ENCODE results near the gene GNG11. TPM values are rescaled to one million over a fixed set of nuclear protein-coding genes. Genes with fewer than 3 reads are reported as not detected.
"Not testable (repeated sequence)": the region's sequence is repeated elsewhere in the genome, so short reads cannot be mapped to it uniquely, and the experiment has no call there.

Gene GNG11
- total RNA-seq, 2 experiments from 2014 or later, result not detected

DNA sequence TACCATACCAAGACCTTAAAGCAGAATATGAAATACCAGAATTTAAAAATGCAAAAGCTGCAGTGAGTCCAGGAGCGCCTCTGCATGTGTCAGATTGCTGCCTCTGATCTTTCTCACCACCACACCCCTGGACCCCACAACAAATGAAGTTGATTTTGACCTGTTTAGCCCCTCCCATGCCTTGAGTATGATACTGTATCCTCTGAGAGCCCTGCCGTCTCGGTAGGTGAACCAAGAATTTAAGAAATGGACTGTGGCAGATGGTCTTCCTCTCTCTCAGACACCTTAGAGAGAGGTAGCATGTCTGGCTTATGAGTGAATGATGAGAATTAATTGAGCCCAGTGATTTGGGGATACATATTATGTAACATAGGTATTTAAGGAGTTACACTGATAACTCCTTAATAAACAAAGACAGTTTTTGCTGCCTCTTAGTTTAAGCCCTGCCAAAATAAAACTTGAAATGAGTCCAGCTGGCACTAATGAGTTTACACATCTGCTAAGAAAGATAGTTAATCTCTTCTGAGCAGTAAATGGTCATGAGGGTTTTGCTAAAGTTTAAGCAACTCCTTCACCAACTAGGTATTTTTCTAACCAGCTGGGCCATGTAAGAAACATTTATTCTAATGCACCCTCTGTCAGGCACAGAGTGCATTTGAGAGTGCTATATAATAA, 26.4 kb upstream of the GNG11 start:
- H3K4me1 Mint-ChIP-seq, result peaks cover 3% of the 10 kb centered on the region
- H3K4me3 Mint-ChIP-seq, result no peak overlapping the region
- ATAC-seq (ENCODE audit: low read depth) (no peak), DNase-seq (no peak)
- H3K36me3 Mint-ChIP-seq, result no peaks in the 10 kb centered on the region
- no peak overlapping the region for H3K27ac Mint-ChIP-seq
- peaks cover 39% of the 10 kb centered on the region for H3K27me3 Mint-ChIP-seq
- H3K9me3 Mint-ChIP-seq, result no peaks in the 10 kb centered on the region
- POLR2A ChIA-PET, result no interaction called here

GRCh38 chr7:93895859-93896600, 25.5 kb upstream of the GNG11 start:
- no peaks in the 10 kb centered on the region for H3K9me3 Mint-ChIP-seq
- H3K4me1 Mint-ChIP-seq, result no peaks in the 10 kb centered on the region

DNA sequence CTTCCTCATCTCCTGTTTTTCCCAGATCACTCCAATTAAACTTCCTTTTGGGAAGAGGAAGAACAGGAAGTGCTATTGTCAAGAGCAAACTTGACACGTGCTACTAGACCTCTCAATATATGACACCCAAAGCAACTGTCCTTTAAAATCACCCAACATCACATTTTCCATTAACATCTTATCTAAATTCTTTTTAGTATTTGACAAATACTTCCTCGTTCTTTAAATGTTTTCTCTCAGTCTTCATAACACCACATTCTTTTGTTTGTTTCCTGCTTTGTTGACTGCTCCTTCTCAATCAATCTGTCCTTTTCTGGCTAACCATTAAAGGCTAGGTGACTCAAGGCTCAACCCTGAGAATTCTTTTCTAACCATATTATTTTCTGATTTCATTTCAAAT, 23.9 kb upstream of the GNG11 start:
- Mint-ChIP-seq H3K36me3 (no peaks in the 10 kb centered on the region), H3K27me3 (peaks cover 19% of the 10 kb centered on the region), H3K4me1 (no peaks in the 10 kb centered on the region), H3K27ac (no peak overlapping the region), H3K4me3 (no peak overlapping the region), H3K9me3 (no peaks in the 10 kb centered on the region)
- POLR2A ChIA-PET, result no interaction called here
- no peak for DNase-seq
- ATAC-seq (ENCODE audit: low read depth), result no peak

More at GRCh38 chr7:93895859-93896600, 25.5 kb upstream of the GNG11 start:
- Mint-ChIP-seq H3K27me3 (peaks cover 35% of the 10 kb centered on the region), H3K4me3 (no peak overlapping the region), H3K27ac (no peak overlapping the region), H3K36me3 (no peaks in the 10 kb centered on the region)
- ATAC-seq (ENCODE audit: low read depth) (no peak), DNase-seq (no peak)
- POLR2A ChIA-PET, result no interaction called here

- H3K4me3 Mint-ChIP-seq, result no peak overlapping the region
- H3K27me3 Mint-ChIP-seq, result peaks cover 18% of the 10 kb centered on the region
- H3K36me3 Mint-ChIP-seq, result no peaks in the 10 kb centered on the region
- DNase-seq (no peak), ATAC-seq (ENCODE audit: low read depth) (no peak)
- no peaks in the 10 kb centered on the region for H3K9me3 Mint-ChIP-seq
- no peaks in the 10 kb centered on the region for H3K4me1 Mint-ChIP-seq
- H3K27ac Mint-ChIP-seq, result no peak overlapping the region
- POLR2A ChIA-PET, result no interaction called here
These were observed 18.6 kb upstream of the GNG11 start for GRCh38 chr7:93902777-93903423.

DNA sequence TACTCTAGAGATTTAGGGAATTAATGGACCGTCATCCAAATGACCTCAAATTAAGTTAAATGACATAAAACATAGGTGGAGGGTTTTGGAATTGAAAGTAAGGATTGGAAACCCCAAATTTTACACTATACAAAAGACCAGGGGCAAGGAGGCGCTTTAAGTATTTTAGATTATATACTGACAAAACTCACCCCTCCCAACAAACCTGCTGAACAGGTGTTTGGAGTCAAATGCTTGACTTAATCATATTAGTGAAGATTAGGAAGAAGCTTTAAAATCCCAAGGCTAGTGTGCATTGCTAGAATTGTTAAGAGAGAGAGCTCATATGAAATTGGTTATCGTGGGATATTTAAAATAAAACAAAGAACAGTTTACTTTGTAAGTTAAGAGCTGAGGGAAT, 15.3 kb upstream of the GNG11 start, which contains the start of gene GNGT1:
TSS of gene GNGT1 (plus strand) at position 301 of the 400 bp plus-strand sequence. CDS start 180 bp downstream, outside the sequence.
- H3K27me3 Mint-ChIP-seq, result peaks cover 16% of the 10 kb centered on the region
- H3K9me3 Mint-ChIP-seq, result no peaks in the 10 kb centered on the region
- ATAC-seq (ENCODE audit: low read depth) (no peak), DNase-seq (no peak)
- no peaks in the 10 kb centered on the region for H3K4me1 Mint-ChIP-seq
- no peak within 1 kb of the TSS for H3K4me3 Mint-ChIP-seq
- POLR2A ChIA-PET, result no interaction called here
- no peaks in the 10 kb centered on the region for H3K36me3 Mint-ChIP-seq
- H3K27ac Mint-ChIP-seq, result no peak within 1 kb of the TSS

DNA sequence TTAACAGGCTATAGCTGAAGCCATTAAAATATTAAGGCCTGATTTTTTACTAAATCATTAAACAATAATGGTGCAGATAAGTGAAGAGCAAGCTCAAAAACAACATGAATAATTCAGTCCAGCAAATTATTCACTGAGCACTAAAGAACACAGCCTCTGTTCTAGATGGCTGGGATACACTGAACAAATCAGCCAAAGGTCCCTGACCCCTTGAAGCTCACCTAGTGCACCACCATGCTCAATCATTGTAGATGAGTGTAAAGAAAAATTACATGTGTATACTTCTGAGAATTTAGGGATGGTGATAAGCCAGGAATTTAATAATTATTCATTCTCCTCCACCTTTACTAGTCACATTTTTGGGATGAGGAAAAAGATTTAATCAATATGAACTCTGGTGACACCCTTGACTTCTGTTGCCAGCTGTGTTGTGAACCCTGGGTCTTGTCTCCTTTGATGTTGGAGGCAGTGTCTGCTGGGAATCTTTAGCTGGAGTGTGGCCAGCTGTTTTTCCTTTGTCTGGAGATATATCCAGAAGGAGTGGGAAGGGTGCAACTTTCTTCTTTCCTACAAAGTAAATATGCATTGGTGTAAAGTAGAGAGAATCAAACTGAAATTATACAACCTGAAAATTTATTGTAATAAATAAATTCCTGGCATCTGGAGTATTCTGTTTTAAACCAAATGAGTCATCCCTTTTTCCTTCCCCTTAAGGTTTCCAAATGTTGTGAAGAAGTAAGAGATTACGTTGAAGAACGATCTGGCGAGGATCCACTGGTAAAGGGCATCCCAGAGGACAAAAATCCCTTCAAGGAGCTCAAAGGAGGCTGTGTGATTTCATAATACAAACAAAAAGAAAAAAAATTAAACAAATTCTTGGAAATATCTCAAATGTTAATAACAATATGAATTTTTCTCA, 11.2 kb upstream of the GNG11 start:
- POLR2A ChIA-PET, result no interaction called here
- peaks cover 10% of the 10 kb centered on the region for H3K27me3 Mint-ChIP-seq

GRCh38 chr7:93911242-93911641, 10.3 kb upstream of the GNG11 start:
- POLR2A ChIA-PET; H3K27ac Mint-ChIP-seq; H3K4me1 Mint-ChIP-seq; H3K4me3 Mint-ChIP-seq; H3K36me3 Mint-ChIP-seq; H3K9me3 Mint-ChIP-seq; ATAC-seq (ENCODE audit: low read depth); DNase-seq: not testable (repeated sequence)
- H3K27me3 Mint-ChIP-seq, result peaks cover 12% of the 10 kb centered on the region

More for the DNA sequence above, 11.2 kb upstream of the GNG11 start:
- Mint-ChIP-seq H3K27ac (no peak overlapping the region), H3K36me3 (no peaks in the 10 kb centered on the region), H3K9me3 (peaks cover 1% of the 10 kb centered on the region), H3K4me3 (no peak overlapping the region), H3K4me1 (peaks cover 3% of the 10 kb centered on the region)
- ATAC-seq (ENCODE audit: low read depth), result no peak
- DNase-seq, result no peak

DNA sequence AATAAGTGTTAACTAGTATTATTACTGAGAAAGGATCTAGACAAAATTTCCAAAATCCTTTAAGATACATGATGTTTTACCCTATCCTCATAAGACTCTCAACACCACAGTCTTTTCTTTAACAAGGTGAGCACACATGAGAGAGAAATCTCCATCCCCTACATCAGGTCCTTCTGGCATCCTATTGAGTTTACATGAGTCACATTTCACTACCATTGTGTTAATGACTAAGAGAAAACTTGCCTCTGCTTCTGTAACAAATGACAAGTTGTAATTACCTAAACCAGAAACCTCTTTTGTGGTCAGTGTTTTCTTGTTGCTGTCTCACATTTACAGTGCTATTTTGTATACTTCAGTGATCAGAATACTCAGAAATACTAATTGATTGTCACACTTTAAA, 9.9 kb upstream of the GNG11 start:
- H3K27ac Mint-ChIP-seq; H3K36me3 Mint-ChIP-seq; H3K4me1 Mint-ChIP-seq; DNase-seq; POLR2A ChIA-PET; H3K9me3 Mint-ChIP-seq; ATAC-seq (ENCODE audit: low read depth); H3K4me3 Mint-ChIP-seq: not testable (repeated sequence)
- peaks cover 14% of the 10 kb centered on the region for H3K27me3 Mint-ChIP-seq

DNA sequence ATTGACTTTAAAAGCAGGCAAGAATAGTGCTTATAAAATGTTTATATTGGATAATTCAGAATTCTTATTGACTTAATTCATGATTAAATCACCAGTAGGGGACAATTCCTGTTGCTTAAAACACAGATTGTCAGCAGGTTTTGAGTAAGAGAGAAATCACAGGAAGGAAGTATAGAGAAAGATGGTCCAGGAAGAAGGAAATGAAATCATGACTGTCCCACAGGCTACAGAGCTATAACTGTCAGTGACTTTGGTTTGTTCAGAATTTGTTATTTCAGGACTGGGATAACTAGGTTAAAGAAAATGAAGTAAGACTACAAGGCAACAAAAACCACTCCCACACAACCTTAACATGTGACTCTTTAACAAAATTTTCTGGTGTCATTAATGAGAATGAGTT, 8.3 kb upstream of the GNG11 start:
- peaks cover 19% of the 10 kb centered on the region for H3K27me3 Mint-ChIP-seq
- no peak for DNase-seq
- H3K9me3 Mint-ChIP-seq, result peaks cover 1% of the 10 kb centered on the region
- no peaks in the 10 kb centered on the region for H3K36me3 Mint-ChIP-seq
- no peak for ATAC-seq (ENCODE audit: low read depth)
- H3K4me3 Mint-ChIP-seq, result no peak overlapping the region
- POLR2A ChIA-PET, result no interaction called here
- no peak overlapping the region for H3K27ac Mint-ChIP-seq
- peaks cover 3% of the 10 kb centered on the region for H3K4me1 Mint-ChIP-seq

DNA sequence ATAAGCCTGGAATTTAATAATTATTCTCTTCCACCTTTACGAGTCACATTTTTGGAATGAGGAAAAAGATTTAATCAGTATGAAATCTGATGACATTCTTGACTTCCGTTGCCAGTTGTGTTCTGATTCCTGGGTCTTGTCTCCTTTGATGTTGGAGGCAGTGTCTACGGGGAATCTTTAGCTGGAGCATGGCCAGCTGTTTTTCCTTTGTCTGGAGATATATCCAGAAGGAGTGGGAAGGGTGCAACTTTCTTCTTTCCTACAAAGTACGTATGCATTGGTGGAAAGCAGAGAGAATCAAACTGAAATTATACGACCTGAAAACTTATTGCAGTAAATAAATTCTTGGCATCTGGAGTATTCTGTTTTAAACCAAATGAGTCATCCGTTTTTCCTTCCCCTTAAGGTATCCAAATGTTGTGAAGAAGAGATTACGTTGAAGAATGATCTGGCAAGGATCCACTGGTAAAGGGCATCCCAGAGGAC, 6.9 kb upstream of the GNG11 start:
- peaks cover 3% of the 10 kb centered on the region for H3K4me1 Mint-ChIP-seq
- H3K27me3 Mint-ChIP-seq, result peaks cover 19% of the 10 kb centered on the region
- ATAC-seq (ENCODE audit: low read depth), result no peak
- no peaks in the 10 kb centered on the region for H3K36me3 Mint-ChIP-seq
- H3K27ac Mint-ChIP-seq, result no peak overlapping the region
- H3K4me3 Mint-ChIP-seq, result no peak overlapping the region
- DNase-seq, result no peak
- peaks cover 1% of the 10 kb centered on the region for H3K9me3 Mint-ChIP-seq
- POLR2A ChIA-PET, result no interaction called here

DNA sequence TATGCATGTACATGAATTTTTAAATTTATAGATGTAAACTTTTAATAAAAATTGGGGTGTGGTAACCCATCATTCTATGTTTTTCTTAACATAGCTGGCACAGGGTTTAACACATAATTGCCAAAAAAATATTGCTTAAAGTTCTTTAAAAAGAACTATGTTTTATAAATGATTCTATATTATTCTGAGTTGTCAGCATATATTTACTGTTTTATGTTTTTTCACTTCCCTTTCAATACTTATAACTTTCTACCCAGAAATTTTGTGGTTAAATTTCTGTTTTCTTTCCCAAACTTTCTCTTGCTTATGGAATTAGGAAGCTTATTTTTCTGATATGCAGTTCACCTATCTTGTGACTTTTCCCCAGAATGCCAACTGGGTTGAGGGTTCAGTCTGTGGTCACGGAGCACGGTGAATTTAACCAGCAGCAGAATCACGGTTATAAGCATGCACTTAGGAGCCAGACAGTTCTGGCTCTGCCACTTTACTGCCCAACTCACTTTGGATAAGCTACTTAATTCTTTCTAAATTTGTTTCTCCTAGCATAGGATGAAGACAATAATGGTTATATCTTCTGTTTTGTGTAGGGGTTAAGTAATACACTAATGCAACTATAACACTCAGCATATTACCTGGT, 6.2 kb upstream of the GNG11 start:
- H3K4me1 Mint-ChIP-seq; ATAC-seq (ENCODE audit: low read depth); H3K9me3 Mint-ChIP-seq; POLR2A ChIA-PET; H3K27ac Mint-ChIP-seq; H3K4me3 Mint-ChIP-seq; DNase-seq; H3K36me3 Mint-ChIP-seq: not testable (repeated sequence)
- peaks cover 23% of the 10 kb centered on the region for H3K27me3 Mint-ChIP-seq

- H3K4me3 Mint-ChIP-seq; ATAC-seq (ENCODE audit: low read depth); H3K9me3 Mint-ChIP-seq; POLR2A ChIA-PET; H3K27ac Mint-ChIP-seq; DNase-seq; H3K36me3 Mint-ChIP-seq; H3K4me1 Mint-ChIP-seq: not testable (repeated sequence)
- peaks cover 26% of the 10 kb centered on the region for H3K27me3 Mint-ChIP-seq
These were observed 5.6 kb upstream of the GNG11 start for GRCh38 chr7:93915888-93916287.
